GM15510 (cell line): Measurements from ENCODE around the gene IQCK.

ENCODE experiments used
- POLR2A ChIP-seq: IDR thresholded peaks from 3 replicates; pipeline ENCODE4 v1.6.1; 2011; ENCODE audit warnings: borderline replicate concordance; ENCODE audit not compliant: insufficient read length; ENCODE audit errors: extremely low read depth

Gene IQCK

GRCh38 chr16:19709381-19710136 is 8.5 kb upstream of the IQCK start:
- TF ChIP-seq POLR2A: no peak

- TF ChIP-seq POLR2A: no peak
Measured at GRCh38 chr16:19710191-19710908, 7.7 kb upstream of the IQCK start.

GRCh38 chr16:19710991-19711545 is 7.0 kb upstream of the IQCK start:
- no peak for TF ChIP-seq POLR2A

GRCh38 chr16:19711643-19712042 is 6.4 kb upstream of the IQCK start:
- no peak for TF ChIP-seq POLR2A

- no peak for TF ChIP-seq POLR2A
Measured at GRCh38 chr16:19712418-19713058, 5.5 kb upstream of the IQCK start.

- no peak for TF ChIP-seq POLR2A
Measured at GRCh38 chr16:19713697-19714096, 4.4 kb upstream of the IQCK start.

- no peak for TF ChIP-seq POLR2A
Measured at GRCh38 chr16:19715566-19715965, 2.5 kb upstream of the IQCK start.

GRCh38 chr16:19716183-19716582 is 1.9 kb upstream of the IQCK start:
- TF ChIP-seq POLR2A: no peak

- TF ChIP-seq POLR2A: no peak
Measured at GRCh38 chr16:19717314-19717713, 757 bp upstream of the IQCK start.

GRCh38 chr16:19718624-19718965 is 524 bp downstream of the IQCK start:
- TF ChIP-seq POLR2A: no peak

GRCh38 chr16:19722269-19722952 is 4.3 kb downstream of the IQCK start:
- TF ChIP-seq POLR2A: no peak

GRCh38 chr16:19722981-19723380 is 4.9 kb downstream of the IQCK start:
- TF ChIP-seq POLR2A: no peak

- no peak for TF ChIP-seq POLR2A
Measured at GRCh38 chr16:19728636-19728965, 10.5 kb downstream of the IQCK start.

GRCh38 chr16:19733551-19733950 is 15.5 kb downstream of the IQCK start:
- TF ChIP-seq POLR2A: no peak
